Stimulated activated CD4-positive, alpha-beta T cell treated with anti-CD3 and anti-CD28 coated beads, Interleukin-12 subunit alpha, Interleukin-12 subunit beta, amount 100 ng/mL, for 24 hours (primary cell): Measurements from ENCODE around the gene LEKR1.
A peak's percentile ranks its signal among the peaks of the same experiment; 100 is the strongest.

Source experiments
- DNase-seq, 2 experiments: peaks; one replicate each; pipeline ENCODE4 v3.0.0-alpha.2; 2020; ENCODE audit warnings: low read depth in 2 of 2

LEKR1 gene

GRCh38 chr3:157079676-157080369 lies 253.7 kb downstream of the LEKR1 start:
- no peak for DNase-seq

- DNase-seq: peak; percentile 62 to 88
Measured at GRCh38 chr3:157081626-157082210, 255.6 kb downstream of the LEKR1 start.

- DNase-seq: no peak
Measured at GRCh38 chr3:157082305-157082982, 256.3 kb downstream of the LEKR1 start.

GRCh38 chr3:157083824-157084223 lies 257.7 kb downstream of the LEKR1 start:
- no peak for DNase-seq

GRCh38 chr3:157086060-157086750 lies 260.1 kb downstream of the LEKR1 start:
- DNase-seq: no peak

GRCh38 chr3:157086775-157087174 lies 260.6 kb downstream of the LEKR1 start:
- no peak for DNase-seq

- DNase-seq: no peak
Measured at GRCh38 chr3:157087373-157087772, 261.2 kb downstream of the LEKR1 start.

- DNase-seq: no peak
Measured at GRCh38 chr3:157087780-157088600, 261.8 kb downstream of the LEKR1 start.

GRCh38 chr3:157088601-157089454 lies 262.7 kb downstream of the LEKR1 start:
- DNase-seq: peak; percentile 87 to 90

- peak; percentile 13 to 17 for DNase-seq
Measured at GRCh38 chr3:157089455-157090221, 263.5 kb downstream of the LEKR1 start.

- DNase-seq: no peak
Measured at GRCh38 chr3:157091083-157091833, 265.1 kb downstream of the LEKR1 start.

GRCh38 chr3:157092230-157092629 lies 266.1 kb downstream of the LEKR1 start:
- DNase-seq: no peak

- no peak for DNase-seq
Measured at GRCh38 chr3:157093096-157093495, 266.9 kb downstream of the LEKR1 start.

GRCh38 chr3:157094301-157094700 lies 268.1 kb downstream of the LEKR1 start:
- no peak for DNase-seq

- DNase-seq: no peak
Measured at GRCh38 chr3:157094751-157095480, 268.8 kb downstream of the LEKR1 start.
